GM18858 (cell line): ENCODE data around the gene FRK.
"Not testable (repeated sequence)": the region's sequence is repeated elsewhere in the genome, so short reads cannot be mapped to it uniquely, and the experiment has no call there.

Experiments
- ATAC-seq: cut with Tn5 transposase; IDR thresholded peaks from one replicate; pipeline ENCODE4 v1.9.1; 2021; ENCODE audit not compliant: unreplicated experiment

Gene FRK

GRCh38 chr6:115947966-115948541 is 112.6 kb downstream of the FRK start:
- no peak for ATAC-seq

- ATAC-seq, result no peak
Observed at GRCh38 chr6:115945812-115946211, 114.9 kb downstream of the FRK start.

GRCh38 chr6:115945306-115945705 is 115.4 kb downstream of the FRK start:
- ATAC-seq, result no peak

- not testable (repeated sequence) for ATAC-seq
Observed at GRCh38 chr6:115944829-115945228, 115.9 kb downstream of the FRK start.

GRCh38 chr6:115937502-115937901 is 123.2 kb downstream of the FRK start:
- not testable (repeated sequence) for ATAC-seq

GRCh38 chr6:115935361-115935760 is 125.3 kb downstream of the FRK start:
- ATAC-seq, result no peak

- ATAC-seq, result no peak
Observed at GRCh38 chr6:115934829-115935228, 125.9 kb downstream of the FRK start.

GRCh38 chr6:115934145-115934544 is 126.5 kb downstream of the FRK start:
- ATAC-seq, result no peak

GRCh38 chr6:115932481-115932880 is 128.2 kb downstream of the FRK start:
- peak; percentile 63 for ATAC-seq

GRCh38 chr6:115928000-115928399 is 132.7 kb downstream of the FRK start:
- not testable (repeated sequence) for ATAC-seq

GRCh38 chr6:115922971-115923370 is 137.7 kb downstream of the FRK start:
- ATAC-seq, result no peak

GRCh38 chr6:115914098-115914497 is 146.6 kb downstream of the FRK start:
- no peak for ATAC-seq

- ATAC-seq, result no peak
Observed at GRCh38 chr6:115909923-115910546, 150.7 kb downstream of the FRK start.

GRCh38 chr6:115908906-115909559 is 151.7 kb downstream of the FRK start:
- ATAC-seq, result no peak

GRCh38 chr6:115905471-115905870 is 155.2 kb downstream of the FRK start:
- ATAC-seq, result no peak

- no peak for ATAC-seq
Observed at GRCh38 chr6:115902436-115902835, 158.3 kb downstream of the FRK start.

- no peak for ATAC-seq
Observed at GRCh38 chr6:115901896-115902295, 158.8 kb downstream of the FRK start.

GRCh38 chr6:115899730-115900282 is 160.9 kb downstream of the FRK start:
- peak; percentile 57 for ATAC-seq

GRCh38 chr6:115898246-115898645 is 162.4 kb downstream of the FRK start:
- no peak for ATAC-seq

GRCh38 chr6:115896538-115897129 is 164.1 kb downstream of the FRK start:
- peak; percentile 32 for ATAC-seq

GRCh38 chr6:115894426-115894992 is 166.2 kb downstream of the FRK start:
- no peak for ATAC-seq
